AG20443 (cell line): ENCODE data around the gene GLRB.
A peak's percentile ranks its signal among the peaks of the same experiment; 100 is the strongest.
"Not testable (repeated sequence)": the region's sequence is repeated elsewhere in the genome, so short reads cannot be mapped to it uniquely, and the experiment has no call there.

Experiments used
- DNase-seq: peaks from one replicate; pipeline ENCODE4 v3.0.0; 2012; ENCODE audit warnings: low spot score, mixed read lengths

GLRB gene

GRCh38 chr4:157075811-157076577 lies at the start of gene GLRB:
TSS of gene GLRB (plus strand) at chr4:157076150. CDS start at chr4:157078025, 1,875 bp downstream.
- DNase-seq = peak; percentile 90

- no peak for DNase-seq
These were observed 40.5 kb upstream of the GLRB start for GRCh38 chr4:157035471-157035870.

- DNase-seq = no peak
These were observed 35.5 kb upstream of the GLRB start for GRCh38 chr4:157040405-157040804.

- DNase-seq = peak; percentile 23
These were observed 32.8 kb upstream of the GLRB start for GRCh38 chr4:157043131-157043530.

GRCh38 chr4:157045507-157046127 lies 30.3 kb upstream of the GLRB start:
- DNase-seq = peak; percentile 75

- peak; percentile 74 for DNase-seq
These were observed 27.7 kb upstream of the GLRB start for GRCh38 chr4:157048248-157048647.

GRCh38 chr4:157050561-157050960 lies 25.4 kb upstream of the GLRB start:
- DNase-seq = no peak

GRCh38 chr4:157052429-157053040 lies 23.4 kb upstream of the GLRB start:
- DNase-seq = no peak

DNA sequence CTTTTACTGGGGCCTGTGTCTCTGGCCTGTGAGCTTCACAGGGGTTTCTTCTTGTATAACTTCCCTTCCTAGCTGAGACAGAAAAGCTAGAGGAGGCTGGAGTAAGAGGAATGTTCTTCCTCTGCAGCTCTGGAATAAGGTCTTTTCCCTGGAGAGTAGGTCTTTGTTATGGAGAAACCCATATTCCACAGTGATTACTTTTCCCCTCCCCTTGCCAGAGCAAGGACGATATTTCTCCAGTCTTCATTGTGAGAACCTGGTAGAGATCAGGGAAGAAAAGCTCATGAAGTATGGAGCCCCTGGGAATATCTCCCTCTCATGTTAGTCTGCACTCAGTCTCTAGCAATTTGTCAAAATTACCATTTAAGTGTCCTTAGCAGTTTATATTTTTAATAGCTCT lies 18.7 kb upstream of the GLRB start:
- DNase-seq = no peak

GRCh38 chr4:157058899-157059298 lies 17.1 kb upstream of the GLRB start:
- DNase-seq = not testable (repeated sequence)

GRCh38 chr4:157072002-157072401 lies 3.9 kb upstream of the GLRB start:
- peak; percentile 28 for DNase-seq

GRCh38 chr4:157075401-157075800 lies 549 bp upstream of the GLRB start:
- no peak for DNase-seq

DNA sequence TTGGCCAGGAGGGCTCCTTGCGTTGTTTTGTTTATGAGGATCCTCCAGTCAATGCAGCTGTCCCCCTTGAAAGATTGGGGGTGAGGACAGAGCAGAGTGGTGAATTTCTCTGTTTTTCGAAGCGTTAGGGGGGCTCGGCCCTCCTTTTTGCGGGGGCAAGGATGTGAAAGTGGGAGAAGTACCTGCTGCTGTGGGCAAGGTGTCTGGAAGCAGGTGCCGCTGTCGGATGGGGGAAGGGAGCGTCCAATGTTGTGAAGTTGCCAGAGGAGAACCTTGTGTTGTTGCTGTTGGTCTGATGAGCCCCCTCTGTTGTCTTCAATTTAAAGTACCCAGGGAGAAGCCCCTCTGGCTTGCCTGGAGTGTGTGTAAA lies 613 bp downstream of the GLRB start:
- no peak for DNase-seq

DNA sequence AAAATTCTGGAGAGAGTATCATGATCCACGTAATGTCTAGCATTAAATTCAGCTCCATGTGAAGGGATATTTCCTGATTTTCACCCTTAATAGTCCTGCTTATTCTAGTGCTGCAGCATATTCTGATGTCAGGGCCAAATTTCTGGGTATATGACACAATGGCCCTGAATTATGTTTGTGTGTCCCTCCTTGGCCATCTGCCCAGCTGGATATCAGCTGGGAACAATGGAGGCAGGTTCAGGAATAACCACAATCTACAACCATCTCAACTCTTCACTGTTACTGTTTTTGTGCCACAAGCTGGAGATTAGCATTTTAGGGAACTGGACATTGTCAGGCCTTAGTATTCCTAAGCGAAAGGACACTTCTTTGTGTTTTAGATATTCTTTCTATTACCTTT lies 3.5 kb downstream of the GLRB start:
- DNase-seq = no peak

DNA sequence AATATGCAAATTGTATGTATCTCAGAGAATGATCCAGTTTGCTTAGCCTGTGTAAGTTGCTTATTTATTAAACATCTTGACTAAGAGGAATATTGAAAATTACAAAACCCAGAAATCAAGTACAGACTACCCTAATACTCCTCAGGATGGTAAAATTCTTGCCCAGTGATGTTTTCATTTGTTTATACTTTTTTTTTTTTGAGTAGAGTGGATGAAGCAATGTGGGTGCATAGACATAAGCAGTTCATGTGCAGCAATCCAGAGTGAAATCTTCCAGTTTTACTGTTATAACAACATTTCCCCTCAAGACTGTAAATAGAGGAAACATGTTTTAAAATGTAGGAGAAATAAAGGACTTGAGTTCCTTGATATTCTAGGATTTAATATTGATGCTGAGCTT lies 4.7 kb downstream of the GLRB start:
- no peak for DNase-seq

GRCh38 chr4:157095716-157096115 lies 19.8 kb downstream of the GLRB start:
- DNase-seq = no peak

DNA sequence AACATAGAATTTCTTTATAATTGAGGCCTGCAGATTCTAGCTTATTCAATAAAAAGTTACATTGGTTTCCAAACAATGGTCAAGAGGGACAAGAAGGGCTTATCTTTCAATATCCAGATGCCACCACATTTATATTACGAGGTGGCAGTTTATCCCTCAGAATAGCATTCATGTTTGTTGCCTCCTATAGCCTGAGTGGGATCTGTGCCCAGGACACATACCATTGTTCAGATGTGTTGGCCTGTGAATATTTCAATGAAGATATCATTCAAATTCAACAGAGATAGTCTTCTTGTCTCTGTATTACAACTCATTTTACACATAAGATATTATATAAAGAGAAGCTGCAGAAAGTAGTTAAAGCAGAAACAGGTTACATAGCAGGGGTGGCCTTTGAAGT lies 20.5 kb downstream of the GLRB start:
- DNase-seq = no peak

GRCh38 chr4:157099506-157099905 lies 23.6 kb downstream of the GLRB start:
- no peak for DNase-seq

- no peak for DNase-seq
These were observed 28.6 kb downstream of the GLRB start for GRCh38 chr4:157104541-157104940.

- DNase-seq = no peak
These were observed 38.7 kb downstream of the GLRB start for GRCh38 chr4:157114671-157115070.

DNA sequence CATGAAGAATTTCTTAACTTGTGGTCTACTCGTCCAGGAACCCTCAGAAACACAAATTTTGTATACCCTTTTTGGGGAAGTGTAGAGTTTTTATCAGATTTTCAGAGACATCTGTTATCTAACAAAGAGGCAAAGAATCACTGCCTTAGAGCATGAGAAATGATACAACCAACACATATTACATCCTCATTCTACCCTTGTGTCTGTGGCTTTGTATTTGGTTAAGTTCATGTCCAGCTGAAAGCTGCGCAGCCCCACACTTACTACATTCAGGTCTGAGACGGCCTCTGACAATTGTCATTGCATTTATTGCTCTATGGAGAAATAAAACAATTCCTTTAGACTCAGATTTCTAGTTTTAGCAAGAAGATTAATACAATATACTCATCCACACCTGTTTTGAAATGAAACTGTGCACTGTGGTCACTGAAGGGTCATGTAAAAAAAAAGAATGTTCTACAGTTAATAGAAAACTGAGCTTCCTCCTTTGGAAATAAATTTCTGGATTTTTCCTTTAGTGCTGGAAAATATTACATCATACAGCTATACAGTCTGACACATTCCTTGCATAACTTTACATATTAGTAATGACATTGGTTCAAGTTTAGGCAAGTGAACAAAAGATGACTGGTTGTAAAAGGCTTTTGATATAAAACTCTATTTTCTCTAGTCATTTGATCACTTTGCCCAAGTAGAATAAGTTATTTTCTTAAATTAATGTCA lies 39.8 kb downstream of the GLRB start:
- DNase-seq = peak; percentile 42

- no peak for DNase-seq
These were observed 45.5 kb downstream of the GLRB start for GRCh38 chr4:157121401-157121800.

- no peak for DNase-seq
These were observed 51.6 kb downstream of the GLRB start for GRCh38 chr4:157127571-157127970.
